ENCODE measurements around the gene TEAD3.

TEAD3 gene

DNA sequence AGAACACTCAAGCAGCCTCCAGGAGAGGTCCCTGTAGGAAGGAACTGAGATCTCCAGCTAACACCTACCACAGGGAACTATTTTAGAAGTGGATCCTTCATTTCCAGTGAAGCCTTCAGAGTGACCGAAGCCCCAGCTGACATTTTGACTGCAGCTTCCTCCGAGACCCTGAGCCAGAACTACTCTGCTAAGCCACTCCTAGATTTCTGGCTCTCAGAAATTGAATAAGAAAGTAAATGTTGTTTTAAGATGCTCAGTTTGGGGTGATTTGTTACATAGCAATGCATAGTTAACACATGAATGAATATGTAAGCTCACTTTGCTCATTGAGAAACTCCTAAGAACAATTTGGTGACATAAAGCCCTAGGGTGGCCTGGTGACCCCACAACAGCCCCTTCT, 10.3 kb upstream of the TEAD3 start:
- Histone ChIP-seq H3K27me3 (ENCODE audit: insufficient read depth, poor library complexity, severe bottlenecking) (peaks cover 14% of the 10 kb centered on the region), H3K27ac (replicated peaks) (no peak overlapping the region), H3K4me3 (replicated peaks; ENCODE audit: insufficient read depth, low read length) (no peak overlapping the region)
- no peak for DNase-seq (ENCODE audit: low read depth in 1 of 2, low spot score in 1 of 2)
- TF ChIP-seq POLR2AphosphoS5 (IDR thresholded peaks at IDR 0.05; ENCODE audit: low read depth): no peak
- no peak for TF ChIP-seq GABPA (IDR thresholded peaks at IDR 0.05; ENCODE audit: low read depth)
- TF ChIP-seq, protein P1, sequence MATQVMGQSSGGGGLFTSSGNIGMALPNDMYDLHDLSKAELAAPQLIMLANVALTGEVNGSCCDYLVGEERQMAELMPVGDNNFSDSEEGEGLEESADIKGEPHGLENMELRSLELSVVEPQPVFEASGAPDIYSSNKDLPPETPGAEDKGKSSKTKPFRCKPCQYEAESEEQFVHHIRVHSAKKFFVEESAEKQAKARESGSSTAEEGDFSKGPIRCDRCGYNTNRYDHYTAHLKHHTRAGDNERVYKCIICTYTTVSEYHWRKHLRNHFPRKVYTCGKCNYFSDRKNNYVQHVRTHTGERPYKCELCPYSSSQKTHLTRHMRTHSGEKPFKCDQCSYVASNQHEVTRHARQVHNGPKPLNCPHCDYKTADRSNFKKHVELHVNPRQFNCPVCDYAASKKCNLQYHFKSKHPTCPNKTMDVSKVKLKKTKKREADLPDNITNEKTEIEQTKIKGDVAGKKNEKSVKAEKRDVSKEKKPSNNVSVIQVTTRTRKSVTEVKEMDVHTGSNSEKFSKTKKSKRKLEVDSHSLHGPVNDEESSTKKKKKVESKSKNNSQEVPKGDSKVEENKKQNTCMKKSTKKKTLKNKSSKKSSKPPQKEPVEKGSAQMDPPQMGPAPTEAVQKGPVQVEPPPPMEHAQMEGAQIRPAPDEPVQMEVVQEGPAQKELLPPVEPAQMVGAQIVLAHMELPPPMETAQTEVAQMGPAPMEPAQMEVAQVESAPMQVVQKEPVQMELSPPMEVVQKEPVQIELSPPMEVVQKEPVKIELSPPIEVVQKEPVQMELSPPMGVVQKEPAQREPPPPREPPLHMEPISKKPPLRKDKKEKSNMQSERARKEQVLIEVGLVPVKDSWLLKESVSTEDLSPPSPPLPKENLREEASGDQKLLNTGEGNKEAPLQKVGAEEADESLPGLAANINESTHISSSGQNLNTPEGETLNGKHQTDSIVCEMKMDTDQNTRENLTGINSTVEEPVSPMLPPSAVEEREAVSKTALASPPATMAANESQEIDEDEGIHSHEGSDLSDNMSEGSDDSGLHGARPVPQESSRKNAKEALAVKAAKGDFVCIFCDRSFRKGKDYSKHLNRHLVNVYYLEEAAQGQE (IDR thresholded peaks at IDR 0.05; ENCODE audit: insufficient replicate concordance, low read depth): no peak
- TF ChIP-seq SPI1 (IDR thresholded peaks at IDR 0.05; ENCODE audit: borderline replicate concordance, low read depth): no peak
- TF ChIP-seq, protein P2, sequence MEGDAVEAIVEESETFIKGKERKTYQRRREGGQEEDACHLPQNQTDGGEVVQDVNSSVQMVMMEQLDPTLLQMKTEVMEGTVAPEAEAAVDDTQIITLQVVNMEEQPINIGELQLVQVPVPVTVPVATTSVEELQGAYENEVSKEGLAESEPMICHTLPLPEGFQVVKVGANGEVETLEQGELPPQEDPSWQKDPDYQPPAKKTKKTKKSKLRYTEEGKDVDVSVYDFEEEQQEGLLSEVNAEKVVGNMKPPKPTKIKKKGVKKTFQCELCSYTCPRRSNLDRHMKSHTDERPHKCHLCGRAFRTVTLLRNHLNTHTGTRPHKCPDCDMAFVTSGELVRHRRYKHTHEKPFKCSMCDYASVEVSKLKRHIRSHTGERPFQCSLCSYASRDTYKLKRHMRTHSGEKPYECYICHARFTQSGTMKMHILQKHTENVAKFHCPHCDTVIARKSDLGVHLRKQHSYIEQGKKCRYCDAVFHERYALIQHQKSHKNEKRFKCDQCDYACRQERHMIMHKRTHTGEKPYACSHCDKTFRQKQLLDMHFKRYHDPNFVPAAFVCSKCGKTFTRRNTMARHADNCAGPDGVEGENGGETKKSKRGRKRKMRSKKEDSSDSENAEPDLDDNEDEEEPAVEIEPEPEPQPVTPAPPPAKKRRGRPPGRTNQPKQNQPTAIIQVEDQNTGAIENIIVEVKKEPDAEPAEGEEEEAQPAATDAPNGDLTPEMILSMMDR (IDR thresholded peaks at IDR 0.05; ENCODE audit: insufficient read depth, low read length): no peak

DNA sequence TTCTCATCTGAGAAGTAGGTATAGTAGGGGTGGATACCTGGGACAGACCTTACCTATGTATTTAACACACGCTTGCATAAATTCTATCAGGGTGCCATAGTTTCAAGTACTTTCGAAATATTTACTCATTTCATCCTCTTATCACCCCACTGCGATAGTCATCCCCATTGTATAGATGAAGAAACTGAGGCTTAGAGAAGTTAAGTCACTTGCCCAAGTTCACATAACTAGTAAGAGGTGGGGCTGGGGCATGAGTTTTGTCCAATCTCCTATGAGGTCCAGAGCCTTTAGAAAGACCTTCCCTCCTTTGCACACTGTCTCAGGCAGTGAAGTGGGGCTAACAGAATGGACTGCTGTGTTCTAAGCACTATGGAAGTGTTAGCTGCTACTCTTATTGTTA, 9.7 kb upstream of the TEAD3 start:
- H3K27ac ChIP-seq (replicated peaks): no peak overlapping the region
- DNase-seq (ENCODE audit: low read depth in 1 of 2, low spot score in 1 of 2): no peak
- peaks cover 13% of the 10 kb centered on the region for H3K27me3 ChIP-seq (ENCODE audit: insufficient read depth, poor library complexity, severe bottlenecking)
- TF ChIP-seq SPI1 (IDR thresholded peaks at IDR 0.05; ENCODE audit: borderline replicate concordance, low read depth) (no peak), POLR2AphosphoS5 (IDR thresholded peaks at IDR 0.05; ENCODE audit: low read depth) (no peak), GABPA (IDR thresholded peaks at IDR 0.05; ENCODE audit: low read depth) (no peak)
- TF ChIP-seq, protein P1 (IDR thresholded peaks at IDR 0.05; ENCODE audit: insufficient replicate concordance, low read depth): no peak
- TF ChIP-seq, protein P2 (IDR thresholded peaks at IDR 0.05; ENCODE audit: insufficient read depth, low read length): no peak
- H3K4me3 ChIP-seq (replicated peaks; ENCODE audit: insufficient read depth, low read length): no peak overlapping the region

DNA sequence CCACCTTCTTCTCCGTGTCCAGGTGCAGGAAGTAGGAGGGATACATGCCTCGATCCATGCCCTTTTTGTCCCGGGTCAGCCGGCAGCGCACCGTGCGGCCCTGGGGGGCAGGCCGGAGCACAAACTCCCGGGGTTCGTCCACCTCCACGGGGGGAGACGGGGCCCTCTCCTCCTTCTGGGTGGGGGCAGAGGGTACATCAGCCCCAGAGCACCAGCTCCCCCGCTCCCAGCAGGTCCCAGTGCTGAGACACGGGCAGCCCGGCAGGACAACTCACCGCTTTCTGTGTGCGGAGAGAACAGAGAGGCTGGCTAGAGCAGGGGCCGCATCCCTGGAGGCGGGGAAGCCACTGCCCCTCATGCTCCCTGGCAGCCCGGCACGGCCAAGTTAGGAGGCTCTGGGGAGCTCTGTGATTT, 9.1 kb upstream of the TEAD3 start:
- Histone ChIP-seq H3K4me3 (replicated peaks; ENCODE audit: insufficient read depth, low read length) (no peak overlapping the region), H3K27ac (replicated peaks) (no peak overlapping the region), H3K27me3 (ENCODE audit: insufficient read depth, poor library complexity, severe bottlenecking) (peaks cover 8% of the 10 kb centered on the region)
- no peak for DNase-seq (ENCODE audit: low read depth in 1 of 2, low spot score in 1 of 2)
- no peak for TF ChIP-seq SPI1 (IDR thresholded peaks at IDR 0.05; ENCODE audit: borderline replicate concordance, low read depth)
- TF ChIP-seq, protein P2 (IDR thresholded peaks at IDR 0.05; ENCODE audit: insufficient read depth, low read length): no peak
- no peak for TF ChIP-seq POLR2AphosphoS5 (IDR thresholded peaks at IDR 0.05; ENCODE audit: low read depth)
- no peak for TF ChIP-seq GABPA (IDR thresholded peaks at IDR 0.05; ENCODE audit: low read depth)
- TF ChIP-seq, protein P1 (IDR thresholded peaks at IDR 0.05; ENCODE audit: insufficient replicate concordance, low read depth): no peak

Data from HL-60 (cell line).